Vagina (tissue), 2 donors: ENCODE measurements around the gene OR56B1.

Experiments
- CTCF ChIP-seq, 3 experiments: fragments of 450-650 bp in 2 of 3; fragments of 200-600 bp in 1 of 3; sonication (generic) in 1 of 3; IDR thresholded peaks; one replicate each; pipeline ENCODE4 v1.5.1; 2017 to 2019; ENCODE audit warnings: antibody characterized with exemption in 3 of 3, mild to moderate bottlenecking in 2 of 3, moderate library complexity in 2 of 3
- POLR2AphosphoS5 ChIP-seq, 2 donors: sonication (generic); formaldehyde crosslinking; IDR thresholded peaks; one replicate each; pipeline ENCODE4 v1.9.0; 2017; ENCODE audit warnings: antibody characterized with exemption in 2 of 2, mild to moderate bottlenecking in 2 of 2, low read depth in 1 of 2; ENCODE audit not compliant: insufficient read depth in 1 of 2

GRCh38 chr11:5749836-5750235, 13.6 kb downstream of the OR56B1 start:
- TF ChIP-seq POLR2AphosphoS5 (IDR thresholded peaks at IDR 0.05; ENCODE audit: insufficient read depth in 1 of 2, low read depth in 1 of 2) (no peak), CTCF (IDR thresholded peaks at IDR 0.05) (no peak)
